Adrenal gland (tissue), 12 donors: ENCODE data around the gene TRIO. TPM values are rescaled to one million over a fixed set of nuclear protein-coding genes. Genes with fewer than 3 reads are reported as not detected.

ENCODE experiments used
- DNase-seq, 7 donors: peaks; one replicate each; pipeline ENCODE4 v3.0.0-alpha.2; 2019 to 2020
- H3K27ac ChIP-seq, 5 donors: fragments of 200-600 bp; sonication (generic) in 4 of 5; 1 replicate in 3 of 5; 2 replicates in 2 of 5; pipeline versions ENCODE4 v1.5.1 to v1.8.0; 2016 to 2020; ENCODE audit warnings: mild to moderate bottlenecking in 1 of 5
- H3K27me3 ChIP-seq: fragments of 200-600 bp; 2 replicates; pipeline ENCODE4 v1.8.0; 2021
- H3K36me3 ChIP-seq, 2 donors: fragments of 200-600 bp; replicated peaks in 1 of 2; 1 replicate in 1 of 2; 2 replicates in 1 of 2; pipeline versions ENCODE4 v1.5.1 to v1.8.0; 2018 to 2022
- H3K4me1 ChIP-seq, 2 donors: fragments of 200-600 bp; replicated peaks in 1 of 2; 1 replicate in 1 of 2; 2 replicates in 1 of 2; pipeline versions ENCODE4 v1.5.1 to v1.8.0; 2018 to 2021
- H3K4me3 ChIP-seq, 4 donors: fragments of 200-600 bp; sonication (generic) in 3 of 4; one replicate each; pipeline ENCODE4 v1.5.1; 2016 to 2018
- H3K9me3 ChIP-seq, 3 donors: fragments of 200-600 bp; sonication (generic) in 1 of 3; replicated peaks in 1 of 3; 1 replicate in 2 of 3; 2 replicates in 1 of 3; pipeline versions ENCODE4 v1.5.1 to v1.8.0; 2016 to 2021
- CTCF ChIP-seq, 6 experiments: fragments of 450-650 bp in 4 of 6; fragments of 200-600 bp in 2 of 6; sonication (generic) in 1 of 6; IDR thresholded peaks; 1 replicate in 5 of 6; 2 replicates in 1 of 6; pipeline versions ENCODE4 v1.5.1 to v1.8.0; 2016 to 2021; ENCODE audit warnings: antibody characterized with exemption in 6 of 6, mild to moderate bottlenecking in 2 of 6, moderate library complexity in 1 of 6
- POLR2A ChIP-seq, 2 donors: fragments of 450-650 bp; IDR thresholded peaks; one replicate each; pipeline ENCODE4 v1.6.1; 2017; ENCODE audit warnings: antibody characterized with exemption in 2 of 2, mild to moderate bottlenecking in 2 of 2, moderate library complexity in 1 of 2
- WGBS, 4 donors: extraction: QIAGEN DNeasy Blood & Tissue Kit in 2 of 4; methylation state at CpG; one replicate each; pipeline versions ENCODE4 v1.1.5 to v1.1.7; 2013 to 2017; 5-methylcytosine and 5-hydroxymethylcytosine counted together
- intact Hi-C, 2 donors: fragments of 100-400 bp; cut with DNase I; formaldehyde crosslinking; loops; one replicate each; pipeline versions ENCODE4 v1.14.1 to v1.15.0; 2022 to 2023
- polyA plus RNA-seq, 3 donors: library from polyadenylated mRNA; stranded (reverse); fragments of 200-250 nt in 2 of 3; fragments of 350-450 nt in 1 of 3; fragmentation: Illumina TruSeq in 1 of 3; extraction: RNeasy Lipid Tissue Mini Kit (QIAGEN cat#74804) in 1 of 3; gene quantifications; one replicate each; pipeline ENCODE4 v1.2.3, GENCODE V29; 2013 to 2014
- total RNA-seq, 9 donors: library from RNA; depleted of rRNA in 4 of 9; stranded (reverse); fragments of >200 nt in 4 of 9; fragments of 120-200 nt in 1 of 9; fragmentation: NEBNext Ultra II Directional in 1 of 9; extraction: Animal tissue kit (Norgen Biotek cat#: 25700) in 1 of 9; gene quantifications; one replicate each; pipeline versions ENCODE4 v1.1.0 to v1.2.4, GENCODE V29; 2013 to 2023
- donor health status: healthy with polysubstance abuse.
- donor health status: Bipolar disorder and iron deficiency.
- donor health status: DM: yes; HTN: yes; CAD: no.
- donor health status: DM: no; HTN: no; CAD: no.
- donor health status: DM: no; HTN: no; CAD: no.
- donor health status: DM: yes; HTN: yes; CAD: no.

TRIO gene
- total and polyA plus RNA-seq, 12 donors: 27.3 to 109 (median 72.4) TPM

DNA sequence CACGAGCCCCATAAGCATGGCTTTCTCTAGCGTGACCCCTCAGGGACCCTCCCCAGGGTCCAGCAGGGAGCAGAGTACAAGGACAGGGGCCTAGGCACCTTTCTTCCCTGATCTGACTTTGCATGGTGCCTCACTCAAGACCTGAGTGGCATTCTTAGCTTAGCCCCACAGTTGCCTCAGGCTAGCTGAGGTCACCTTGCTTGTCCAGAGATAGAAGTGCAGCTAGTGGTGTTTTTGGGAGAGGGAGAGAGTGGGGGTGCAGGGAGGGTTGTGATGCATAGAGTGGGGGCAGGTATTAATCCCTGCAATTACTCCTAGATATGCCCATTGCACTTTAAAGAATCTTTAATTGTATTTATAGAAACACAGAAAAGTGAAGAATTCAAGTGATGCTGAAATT, 8.4 kb upstream of the TRIO start:
- DNase-seq: no peak
- Histone ChIP-seq H3K4me1 (no peaks in the 10 kb centered on the region), H3K36me3 (no peaks in the 10 kb centered on the region), H3K27ac (no peak overlapping the region), H3K9me3 (no peaks in the 10 kb centered on the region), H3K27me3 (no peaks in the 10 kb centered on the region), H3K4me3 (no peak overlapping the region)
- WGBS, 4 donors: 88 to 94% (median 91%) methylated on average over 2 of the region's 2 CpGs
- TF ChIP-seq CTCF (IDR thresholded peaks at IDR 0.05) (no peak), POLR2A (IDR thresholded peaks at IDR 0.05) (no peak)
- intact Hi-C loops: no loop called here

- no peaks in the 10 kb centered on the region for H3K36me3 ChIP-seq
- TF ChIP-seq CTCF (IDR thresholded peaks at IDR 0.05) (no peak), POLR2A (IDR thresholded peaks at IDR 0.05) (no peak)
- H3K27ac ChIP-seq: no peak overlapping the region
- H3K4me1 ChIP-seq: no peaks in the 10 kb centered on the region
- WGBS, 4 donors: 83 to 96% (median 93%) methylated on average over 1 of the region's 1 CpG
- no peaks in the 10 kb centered on the region for H3K9me3 ChIP-seq
- H3K4me3 ChIP-seq: no peak overlapping the region
- no peaks in the 10 kb centered on the region for H3K27me3 ChIP-seq
- intact Hi-C loops: no loop called here
- no peak for DNase-seq
Measured at GRCh38 chr5:14135621-14136020, 7.5 kb upstream of the TRIO start.

DNA sequence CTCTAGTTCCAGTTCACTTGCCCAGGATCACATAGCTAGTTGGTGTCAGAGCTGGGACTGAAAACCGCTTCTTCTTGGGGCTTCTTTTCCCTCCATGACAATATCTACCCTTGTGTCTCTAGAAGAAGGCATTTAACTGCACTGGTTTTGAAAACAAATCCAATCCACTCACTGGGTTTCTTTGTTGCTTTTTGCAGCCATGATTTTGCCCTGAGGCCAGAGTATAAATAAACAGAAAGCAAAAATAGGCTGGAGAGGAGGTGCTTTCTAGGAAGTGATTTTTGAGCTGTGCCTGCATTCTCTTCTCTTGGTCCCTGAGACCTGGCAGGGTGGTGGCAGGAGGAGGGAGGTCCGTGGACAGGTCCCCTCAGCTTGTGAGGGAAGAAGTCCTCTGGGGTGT, 6.9 kb upstream of the TRIO start:
- 73 to 92% (median 76%) methylated on average over 2 of the region's 2 CpGs for WGBS, 4 donors
- Histone ChIP-seq H3K36me3 (no peaks in the 10 kb centered on the region), H3K27me3 (no peaks in the 10 kb centered on the region), H3K4me3 (no peak overlapping the region), H3K9me3 (no peaks in the 10 kb centered on the region), H3K27ac (no peak overlapping the region), H3K4me1 (no peaks in the 10 kb centered on the region)
- intact Hi-C loops: no loop called here
- no peak for DNase-seq
- TF ChIP-seq POLR2A (IDR thresholded peaks at IDR 0.05): no peak
- no peak for TF ChIP-seq CTCF (IDR thresholded peaks at IDR 0.05)

DNA sequence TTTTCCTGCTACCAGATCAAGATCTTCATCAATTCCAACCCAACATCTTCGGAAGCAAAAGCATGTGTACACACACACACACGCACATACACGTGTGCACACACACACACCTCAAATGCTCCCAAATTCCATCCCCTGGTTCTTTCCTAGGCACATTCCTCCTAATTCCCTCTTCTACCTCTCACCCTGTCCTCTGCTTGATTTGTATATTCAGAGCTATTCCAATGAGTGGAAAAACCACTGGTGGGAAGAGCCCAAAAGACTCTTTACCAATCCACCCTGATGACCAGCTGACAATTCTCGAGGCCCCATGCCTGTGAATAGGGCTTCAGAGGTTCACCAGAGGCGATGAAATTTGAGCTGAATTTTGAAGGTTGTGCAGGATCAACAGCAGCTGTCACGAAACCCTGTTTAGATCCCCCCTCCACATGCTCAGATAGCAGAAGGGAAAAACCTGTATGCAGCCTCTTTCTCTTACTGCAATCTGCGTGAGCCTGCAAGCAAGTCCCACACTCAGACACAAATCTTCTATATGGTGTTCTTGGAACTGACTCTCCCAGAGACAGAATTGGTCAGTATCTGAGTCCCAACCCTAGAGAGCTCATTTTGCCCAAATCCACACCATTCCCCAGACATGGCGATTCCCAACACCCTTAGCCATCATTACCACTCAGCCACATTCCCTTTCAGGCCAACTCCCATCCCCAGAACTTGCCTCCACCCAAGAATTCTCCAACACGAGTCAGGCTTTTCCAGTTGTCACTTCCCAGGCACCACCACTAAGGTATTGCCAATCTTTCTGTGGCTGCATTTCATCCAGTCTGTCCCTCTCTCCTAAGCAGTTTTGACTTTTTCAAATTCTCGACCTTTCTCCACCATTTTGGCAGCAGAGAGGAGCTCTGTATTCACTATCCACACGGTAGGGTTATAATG, 4.3 kb upstream of the TRIO start:
- intact Hi-C loops: no loop called here

More for the DNA sequence above, 4.3 kb upstream of the TRIO start:
- Histone ChIP-seq H3K36me3 (no peaks in the 10 kb centered on the region), H3K27ac (no peak overlapping the region), H3K4me1 (peaks cover 0 to 6% of the 10 kb centered on the region in 2 donors), H3K9me3 (no peaks in the 10 kb centered on the region), H3K27me3 (no peaks in the 10 kb centered on the region), H3K4me3 (no peak overlapping the region)
- WGBS, 4 donors: 83 to 89% (median 88%) methylated on average over 11 of the region's 11 CpGs
- TF ChIP-seq POLR2A (IDR thresholded peaks at IDR 0.05) (no peak), CTCF (IDR thresholded peaks at IDR 0.05) (no peak)
- no peak for DNase-seq
